ENCODE results near the gene ISL1.

Gene ISL1

DNA sequence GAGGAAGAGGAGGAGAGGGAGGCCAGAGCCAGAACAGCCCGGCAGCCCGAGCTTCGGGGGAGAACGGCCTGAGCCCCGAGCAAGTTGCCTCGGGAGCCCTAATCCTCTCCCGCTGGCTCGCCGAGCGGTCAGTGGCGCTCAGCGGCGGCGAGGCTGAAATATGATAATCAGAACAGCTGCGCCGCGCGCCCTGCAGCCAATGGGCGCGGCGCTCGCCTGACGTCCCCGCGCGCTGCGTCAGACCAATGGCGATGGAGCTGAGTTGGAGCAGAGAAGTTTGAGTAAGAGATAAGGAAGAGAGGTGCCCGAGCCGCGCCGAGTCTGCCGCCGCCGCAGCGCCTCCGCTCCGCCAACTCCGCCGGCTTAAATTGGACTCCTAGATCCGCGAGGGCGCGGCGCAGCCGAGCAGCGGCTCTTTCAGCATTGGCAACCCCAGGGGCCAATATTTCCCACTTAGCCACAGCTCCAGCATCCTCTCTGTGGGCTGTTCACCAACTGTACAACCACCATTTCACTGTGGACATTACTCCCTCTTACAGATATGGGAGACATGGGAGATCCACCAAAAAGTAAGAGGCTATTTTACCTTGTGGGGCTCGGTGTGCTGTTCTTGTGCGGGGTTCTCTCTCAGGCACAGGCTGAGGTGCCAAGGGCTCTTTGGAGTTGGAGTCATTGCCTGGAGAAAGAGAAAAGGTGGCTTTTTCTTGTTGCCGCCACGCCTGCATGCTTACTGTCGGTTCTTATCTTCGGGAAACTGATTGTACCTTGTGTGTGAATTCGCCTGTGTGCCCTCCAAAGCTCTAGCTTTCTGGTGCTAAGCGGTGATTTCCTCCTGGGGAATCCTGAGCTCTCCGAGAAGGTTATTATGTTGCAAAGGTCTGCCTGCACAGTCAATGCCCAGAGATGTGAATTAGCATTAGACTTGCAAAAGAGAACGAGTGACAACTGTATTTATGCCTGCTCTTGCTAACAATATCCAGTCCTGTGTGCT is at the start of gene ISL1:
Gene ISL1, plus strand, starts transcription at position 318 of the 991 bp plus-strand sequence. Its CDS starts 224 bp downstream, at position 542.
- DNase-seq (ENCODE audit: low read depth, low spot score), result no peak

DNA sequence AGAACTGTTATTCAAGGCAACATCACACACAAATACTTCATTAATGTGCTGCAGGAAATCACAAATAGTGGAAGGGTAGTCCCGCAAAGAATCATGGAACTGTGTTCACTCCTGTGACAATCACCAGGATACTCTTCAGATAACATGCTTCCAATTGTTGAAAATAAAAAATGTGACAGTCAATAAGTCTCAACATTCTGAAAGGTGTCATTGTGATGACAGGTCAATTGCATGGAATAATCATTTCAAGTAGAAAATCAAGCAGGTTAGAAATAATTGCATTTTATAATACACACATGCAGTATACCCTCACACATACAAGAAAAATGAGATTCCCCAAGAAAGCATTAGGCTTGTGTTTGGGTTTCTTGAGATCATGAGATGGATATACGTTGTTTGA is 46.4 kb upstream of the ISL1 start:
- DNase-seq (ENCODE audit: low read depth, low spot score), result no peak

DNA sequence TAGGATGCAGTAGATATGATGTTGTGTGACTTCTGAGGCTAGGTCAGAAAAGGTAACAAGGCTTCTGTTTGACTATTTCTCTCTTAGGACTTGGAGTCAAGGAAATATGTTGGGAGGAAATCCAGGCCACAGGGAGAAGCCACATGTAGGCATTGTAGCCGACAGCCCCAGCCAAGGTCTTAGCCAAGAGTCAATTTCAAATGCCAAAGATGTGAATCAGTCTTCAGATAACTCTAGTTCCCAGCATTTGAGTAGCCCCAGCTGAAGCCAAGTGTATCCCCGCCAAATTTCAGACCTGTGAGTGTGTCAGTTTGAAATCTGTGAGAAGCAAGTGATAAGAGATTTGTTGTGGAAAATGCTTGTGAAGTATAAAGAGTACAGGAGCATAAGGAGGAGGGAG is 38.1 kb upstream of the ISL1 start:
- no peak for DNase-seq (ENCODE audit: low read depth, low spot score)

DNA sequence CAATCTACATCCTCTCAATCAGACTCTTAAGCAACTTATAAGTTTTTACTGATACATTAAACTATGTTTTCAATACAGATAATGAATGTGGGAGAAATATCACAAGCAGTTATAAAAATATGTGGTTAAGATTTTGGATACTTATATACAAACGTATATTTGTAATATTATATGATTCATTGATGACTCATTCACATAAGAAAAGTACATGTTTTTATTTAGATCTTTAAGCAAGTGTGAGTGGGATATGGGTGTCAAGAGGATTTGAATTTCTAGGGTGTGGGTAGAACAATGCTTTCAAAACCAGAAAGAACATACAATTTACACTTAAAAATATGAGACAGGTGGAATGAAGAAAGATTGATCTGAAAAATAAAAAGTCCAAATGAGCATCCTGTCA is 36.1 kb upstream of the ISL1 start:
- no peak for DNase-seq (ENCODE audit: low read depth, low spot score)

DNA sequence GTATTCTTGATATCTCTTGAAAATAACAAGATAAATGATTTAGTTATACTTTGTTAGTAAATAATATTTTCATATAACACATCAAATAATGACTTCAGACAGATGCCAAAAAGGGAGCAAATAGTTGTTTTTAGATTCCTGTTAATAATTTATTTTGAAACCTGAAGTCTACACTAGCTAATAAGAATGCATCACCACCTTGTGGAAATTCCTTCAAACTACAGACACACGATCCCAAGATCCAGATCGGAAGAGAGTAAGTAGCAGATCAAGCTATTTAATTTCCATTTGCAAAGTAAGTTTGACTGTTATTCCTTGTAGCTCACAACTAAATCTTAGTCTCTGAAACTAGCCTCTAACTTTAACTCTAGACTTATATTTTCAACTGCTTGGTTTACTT is 35.5 kb upstream of the ISL1 start:
- DNase-seq (ENCODE audit: low read depth, low spot score), result peak; percentile 17

DNA sequence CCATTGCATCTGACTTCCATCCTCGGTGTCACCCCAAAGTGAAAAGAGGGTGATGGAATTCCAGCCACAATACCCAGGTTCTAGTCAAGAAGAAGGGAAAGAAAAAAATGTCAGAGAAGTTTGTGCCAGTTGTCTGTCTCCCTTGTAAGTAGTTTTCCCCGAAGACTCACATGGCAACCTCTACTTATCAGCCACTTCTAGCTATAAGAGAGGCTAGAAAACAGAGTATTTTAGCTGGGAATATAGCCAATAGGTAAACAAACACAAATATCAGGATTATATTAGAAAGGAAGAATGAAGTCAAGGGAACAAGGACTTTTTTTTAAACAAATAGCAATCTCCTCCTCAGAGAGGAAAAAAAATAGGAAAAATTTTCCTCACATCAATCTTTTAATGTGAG is 12.2 kb upstream of the ISL1 start:
- no peak for DNase-seq (ENCODE audit: low read depth, low spot score)

DNA sequence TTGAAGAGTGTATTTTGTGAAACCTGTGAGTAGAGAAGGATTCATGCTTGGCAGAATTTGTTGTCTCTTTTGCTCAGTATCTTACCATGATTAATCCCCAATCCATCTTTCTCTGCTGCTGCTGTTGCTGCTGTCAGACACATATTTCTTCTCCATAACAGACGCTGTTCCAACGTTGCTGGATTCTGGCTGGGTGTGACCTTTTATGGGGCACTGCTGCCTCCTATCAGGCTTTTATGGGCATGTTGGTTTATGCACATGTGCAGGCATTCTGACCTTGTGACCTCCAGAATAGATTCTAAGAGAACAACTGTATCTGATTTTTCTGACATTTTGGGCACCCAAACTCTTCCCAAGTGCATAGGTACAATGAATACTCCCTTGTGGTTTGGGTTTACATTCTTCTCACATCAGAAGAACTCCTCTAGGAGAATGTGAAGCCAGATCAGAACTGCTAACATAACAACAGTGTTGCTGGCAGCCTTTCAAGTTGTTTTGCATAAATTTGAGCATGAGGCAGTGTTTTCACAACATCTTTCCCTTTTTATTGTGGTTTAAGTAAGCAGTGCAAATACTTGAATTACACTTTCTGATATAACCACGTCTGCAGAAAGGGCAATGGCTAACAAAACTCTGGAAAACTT is 9.2 kb upstream of the ISL1 start:
- no peak for DNase-seq (ENCODE audit: low read depth, low spot score)

DNA sequence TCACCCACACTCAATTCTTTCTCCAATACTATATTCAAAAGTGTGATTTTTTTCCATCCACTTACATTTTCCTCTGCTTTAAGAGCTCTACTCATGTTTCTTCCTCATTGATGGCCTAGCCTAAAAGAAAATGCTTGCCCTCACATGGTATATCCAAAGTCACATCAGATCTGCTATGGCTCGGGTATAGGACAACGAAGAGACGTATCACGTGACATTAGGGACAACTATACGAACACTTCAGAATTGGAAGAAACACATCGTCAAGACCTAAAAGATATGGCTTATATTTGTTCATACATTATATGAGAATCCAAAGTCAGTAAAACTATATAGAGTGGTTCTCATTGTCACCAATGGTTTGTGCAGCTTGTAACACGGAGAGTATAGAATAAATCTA is 8.2 kb upstream of the ISL1 start:
- no peak for DNase-seq (ENCODE audit: low read depth, low spot score)

DNA sequence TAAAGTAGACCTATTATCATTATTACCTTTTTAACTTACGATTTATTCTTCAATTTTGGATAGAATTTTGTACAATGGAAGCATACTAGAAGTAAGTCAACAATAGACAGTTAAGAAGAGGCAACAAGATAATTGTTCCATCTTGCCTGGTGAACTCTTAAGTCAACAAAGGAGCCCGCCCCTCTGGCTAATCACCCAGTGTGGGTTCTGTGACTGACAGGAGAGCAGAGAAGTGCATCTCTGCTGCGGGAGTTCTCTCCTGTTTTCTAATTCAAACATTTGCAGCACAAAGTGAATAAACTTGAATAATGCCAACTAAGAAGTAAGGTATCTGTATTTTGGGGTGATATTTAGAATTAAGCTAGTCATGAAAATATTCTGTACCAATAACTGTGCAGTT is 6.7 kb upstream of the ISL1 start:
- no peak for DNase-seq (ENCODE audit: low read depth, low spot score)

DNA sequence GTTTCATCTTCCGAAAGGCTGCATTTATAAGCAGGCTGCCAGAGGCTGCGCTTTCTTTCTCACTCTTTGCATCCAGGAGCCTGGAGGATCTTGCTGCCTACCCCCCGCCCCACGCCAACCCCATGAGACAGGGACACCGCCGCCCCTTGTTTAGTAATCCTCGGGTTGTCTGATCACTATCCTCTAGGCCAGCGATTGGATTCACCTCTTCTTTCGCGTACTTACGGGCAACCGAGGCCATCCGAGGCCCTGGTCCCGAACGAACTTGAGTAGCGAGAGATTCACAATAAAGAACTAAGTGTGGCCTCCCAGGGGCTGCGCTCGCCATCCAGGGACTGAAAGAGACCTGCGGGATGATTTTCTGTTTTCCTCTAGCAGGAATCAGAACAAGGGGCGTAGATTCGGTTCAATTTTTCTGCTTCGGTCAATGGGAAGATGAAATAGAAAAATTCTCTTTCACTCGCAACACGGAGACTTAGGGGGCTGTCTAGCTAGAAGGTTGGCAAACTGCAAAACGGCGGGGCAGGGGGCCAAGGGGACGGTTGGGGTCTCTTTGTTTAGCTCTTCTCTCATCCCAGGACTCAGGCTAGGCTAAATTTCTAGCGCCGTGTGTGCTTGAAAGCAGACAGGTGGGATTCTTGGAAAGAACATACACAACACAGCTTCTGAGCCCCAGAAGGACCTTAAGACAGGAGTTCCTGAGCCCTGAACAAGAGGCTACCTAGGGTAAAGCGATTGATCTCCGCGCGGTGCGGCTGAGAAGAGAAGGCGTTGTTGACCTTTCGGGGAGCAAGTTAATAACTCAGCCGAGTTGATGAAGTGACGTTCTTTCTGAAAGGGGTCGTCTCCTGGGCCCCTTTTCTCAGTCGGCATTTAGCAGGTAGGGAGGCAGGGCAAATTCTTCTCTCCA is 5.8 kb upstream of the ISL1 start:
- no peak for DNase-seq (ENCODE audit: low read depth, low spot score)

DNA sequence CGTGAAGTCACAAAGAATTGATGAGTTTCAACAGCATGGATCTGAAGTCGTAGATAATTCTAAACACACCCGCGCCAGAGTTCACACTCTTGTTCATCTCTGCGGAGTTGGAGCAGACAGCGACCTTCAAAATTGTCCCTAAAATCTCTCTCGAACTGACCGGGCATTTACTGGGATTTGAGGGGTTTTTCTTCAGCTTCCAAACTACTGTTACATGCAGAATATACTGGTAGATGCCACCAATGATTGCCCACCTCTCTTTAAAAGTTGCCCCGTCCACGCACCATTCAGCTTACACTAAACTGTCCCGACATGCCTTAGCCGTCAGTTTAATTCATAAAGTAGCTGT is 5.2 kb upstream of the ISL1 start:
- no peak for DNase-seq (ENCODE audit: low read depth, low spot score)

DNA sequence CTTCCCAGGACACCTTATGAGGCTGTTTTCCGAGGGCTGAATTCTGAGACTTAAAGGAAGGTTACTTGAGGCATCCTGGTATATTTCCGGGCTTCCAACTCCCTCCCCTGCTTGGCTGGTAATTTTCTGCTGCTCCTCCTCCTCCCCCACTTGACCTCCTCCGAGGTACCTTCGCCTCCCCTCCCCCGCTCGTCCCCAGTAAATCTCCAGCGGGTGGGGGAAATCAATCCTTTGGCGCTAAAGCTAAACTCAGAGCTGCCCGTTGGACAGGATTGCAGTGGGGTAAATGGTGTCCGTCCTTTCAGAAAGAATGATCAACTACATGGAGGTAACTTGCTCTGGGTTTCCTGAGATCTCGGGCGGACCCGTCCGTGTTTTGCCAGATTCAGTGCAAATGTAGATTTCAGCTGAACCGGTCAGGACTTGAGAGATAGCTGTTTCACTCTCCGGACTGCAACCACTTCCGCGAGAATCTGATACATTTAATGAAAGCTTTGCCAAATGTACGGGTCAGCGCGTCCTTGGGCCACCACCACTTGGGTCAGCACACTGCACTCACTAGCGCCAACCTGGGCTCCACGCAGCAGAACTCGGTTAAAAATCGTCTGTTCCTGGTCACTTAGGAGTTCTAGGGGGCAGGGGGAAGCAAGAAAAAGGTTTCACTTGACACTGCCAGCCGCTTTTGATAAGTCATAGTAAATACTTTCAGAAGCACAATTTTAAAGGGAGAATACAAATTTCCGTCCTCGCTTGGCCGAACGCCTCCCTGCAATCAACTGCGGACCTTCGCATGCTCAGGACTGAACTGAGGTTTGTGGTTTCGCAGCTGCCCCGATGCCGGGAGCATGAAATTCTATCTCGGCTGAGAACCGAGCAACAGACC is 4.6 kb upstream of the ISL1 start:
- no peak for DNase-seq (ENCODE audit: low read depth, low spot score)

DNA sequence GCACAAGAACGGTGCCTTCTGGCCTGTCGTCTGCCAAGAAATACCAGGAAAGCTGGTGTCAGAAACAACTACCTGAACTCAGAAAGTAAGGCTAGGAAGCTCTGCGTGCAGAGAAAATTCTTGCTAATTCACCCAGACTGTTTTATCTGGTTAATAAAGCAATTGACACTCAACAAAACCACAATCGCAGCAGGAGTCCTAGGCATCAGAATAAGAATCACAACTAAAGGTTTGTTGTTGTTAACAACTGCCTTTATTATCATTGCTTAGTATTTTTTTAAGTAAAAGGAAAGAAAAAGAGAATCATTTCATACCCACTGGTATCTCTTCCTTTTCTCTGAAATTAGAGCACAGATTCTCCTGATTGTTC is 3.9 kb upstream of the ISL1 start:
- no peak for DNase-seq (ENCODE audit: low read depth, low spot score)

DNA sequence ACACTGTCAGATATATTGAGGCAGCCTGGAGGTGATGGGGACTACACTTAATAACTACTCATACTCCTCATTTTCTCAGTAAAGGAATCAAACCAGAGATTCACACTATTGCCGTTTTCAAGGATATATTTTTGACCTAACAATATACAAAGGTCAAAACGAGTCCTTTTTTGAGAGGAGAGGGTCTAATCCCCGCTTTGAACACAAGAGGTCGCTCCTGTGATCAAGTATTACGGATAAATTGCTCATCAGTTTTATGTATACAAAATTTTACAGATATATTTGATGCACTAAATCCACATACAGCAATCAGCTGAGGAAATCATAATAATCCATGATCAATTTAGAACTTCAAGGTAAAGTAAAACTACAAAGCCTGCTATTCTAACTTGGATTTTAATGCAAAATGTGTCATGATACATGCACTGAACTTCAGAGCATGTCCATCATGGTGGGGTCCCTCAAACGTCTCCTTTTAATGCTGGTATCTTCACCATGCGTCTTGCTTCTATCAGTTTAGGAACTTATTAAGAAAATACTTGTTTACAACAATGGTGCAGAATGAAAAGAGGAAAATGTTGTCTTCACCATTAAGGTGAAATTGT is 2.5 kb upstream of the ISL1 start:
- DNase-seq (ENCODE audit: low read depth, low spot score), result no peak

DNA sequence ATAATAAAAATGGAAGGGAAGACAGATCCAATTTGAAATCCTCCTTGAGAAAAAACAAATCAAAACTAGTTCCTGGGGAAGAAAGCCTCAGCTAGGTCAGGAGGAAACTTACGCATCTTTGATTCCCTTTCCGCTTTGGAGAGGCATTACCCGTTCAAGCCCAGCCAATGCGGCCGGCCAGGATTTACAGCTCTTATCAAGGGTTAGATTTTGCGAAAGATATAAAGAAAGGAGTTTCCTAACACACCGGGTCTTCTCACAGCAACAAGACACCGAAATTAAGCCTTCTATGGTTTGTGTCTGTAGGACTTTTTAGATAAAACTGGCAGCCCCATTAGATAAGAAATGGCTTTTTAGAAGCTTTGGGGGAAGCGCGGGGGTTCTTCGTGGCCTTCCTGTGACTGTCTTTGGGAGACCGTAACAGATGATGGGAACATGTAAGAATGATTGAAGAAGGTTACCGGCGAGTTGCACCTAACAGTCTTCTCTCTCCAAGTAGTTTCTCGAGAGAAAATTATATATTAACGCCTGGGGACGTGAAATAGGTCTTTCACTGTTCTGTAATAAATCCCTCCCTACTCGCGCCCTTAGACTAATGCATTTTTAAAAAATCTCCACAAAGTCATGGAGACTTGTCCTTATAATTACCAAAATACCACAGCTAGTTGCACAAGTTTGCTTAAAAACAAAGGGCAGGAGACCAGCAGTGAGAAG is 1.3 kb upstream of the ISL1 start:
- no peak for DNase-seq (ENCODE audit: low read depth, low spot score)

DNA sequence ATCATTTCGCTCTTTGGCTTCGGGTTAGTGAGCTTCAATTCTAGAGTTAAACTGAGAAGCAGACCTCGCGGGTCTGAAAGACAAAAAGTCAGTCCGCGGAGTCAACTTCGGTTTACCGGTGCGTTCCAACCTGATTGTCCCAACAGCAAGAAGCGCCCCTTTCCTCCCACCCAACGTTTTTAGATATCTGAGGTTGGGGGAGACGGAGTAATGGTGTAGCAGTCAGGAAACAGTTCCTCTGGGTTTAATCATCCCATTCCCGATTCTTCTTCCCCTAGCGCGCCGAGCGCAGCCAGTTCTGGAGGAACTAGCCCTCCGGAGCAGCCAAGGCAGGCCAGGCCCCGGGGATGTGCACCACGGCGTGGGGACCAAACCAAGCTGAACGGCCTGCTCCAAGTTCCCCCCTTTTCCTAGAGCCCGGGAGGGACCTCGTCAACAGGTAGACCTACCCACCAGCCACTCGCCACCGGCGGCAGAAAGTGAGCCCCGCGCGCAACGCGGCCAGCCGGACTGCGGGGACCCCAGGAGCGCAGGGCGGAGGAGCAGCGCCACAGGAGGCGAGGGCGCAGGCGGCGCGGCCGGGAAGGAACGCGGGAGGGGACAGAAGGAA is 622 bp upstream of the ISL1 start:
- no peak for DNase-seq (ENCODE audit: low read depth, low spot score)

DNA sequence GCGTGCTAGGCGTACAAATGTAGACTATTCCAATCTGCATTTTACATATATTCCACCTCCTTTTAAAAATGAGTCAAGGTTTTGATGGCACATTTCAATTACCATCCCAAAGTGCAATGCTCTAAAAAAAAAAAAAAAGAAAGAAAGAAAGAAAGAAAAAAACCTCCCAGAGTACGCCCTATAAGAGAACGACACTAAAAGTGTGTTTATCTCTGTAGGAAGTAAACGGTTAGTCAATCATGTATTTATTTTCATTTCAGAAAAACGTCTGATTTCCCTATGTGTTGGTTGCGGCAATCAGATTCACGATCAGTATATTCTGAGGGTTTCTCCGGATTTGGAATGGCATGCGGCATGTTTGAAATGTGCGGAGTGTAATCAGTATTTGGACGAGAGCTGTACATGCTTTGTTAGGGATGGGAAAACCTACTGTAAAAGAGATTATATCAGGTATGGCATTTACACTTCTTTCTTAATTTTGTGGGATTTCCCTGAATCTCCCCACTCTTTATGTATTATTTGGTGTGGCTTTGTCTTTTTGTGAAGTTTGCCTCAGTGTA is 1.1 kb downstream of the ISL1 start:
- DNase-seq (ENCODE audit: low read depth, low spot score), result no peak

DNA sequence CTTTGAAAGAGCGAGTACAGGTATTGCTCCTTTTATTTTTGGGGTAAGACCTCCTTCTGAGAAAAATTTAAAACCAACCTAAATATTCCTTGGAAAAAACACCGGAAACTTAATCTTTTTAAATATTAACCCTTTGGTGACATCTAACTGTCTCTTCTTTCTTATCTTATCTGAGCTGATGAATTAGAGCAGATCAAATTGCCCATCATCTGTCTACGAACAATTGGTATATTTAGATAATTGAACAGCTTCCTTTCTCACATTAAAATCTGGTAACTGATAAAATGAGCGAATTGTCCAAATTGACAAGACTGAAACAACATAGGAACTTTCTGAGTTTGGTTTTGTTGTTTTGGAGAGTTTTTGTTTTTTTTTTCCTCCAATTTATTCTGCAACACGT is 2.0 kb downstream of the ISL1 start:
- no peak for DNase-seq (ENCODE audit: low read depth, low spot score)

Data from iPS DF 19.7 (cell line).